ENCODE data around the gene MVB12A. TPM values are rescaled to one million over a fixed set of nuclear protein-coding genes. Genes with fewer than 3 reads are reported as not detected.
A peak's percentile ranks its signal among the peaks of the same experiment; 100 is the strongest.

The MVB12A gene
- total and polyA plus RNA-seq, 2 of the 8 experiments (the other 6 are each of a cell fraction or from before 2014, with no cell fraction given): 37.9 to 76.6 TPM

DNA sequence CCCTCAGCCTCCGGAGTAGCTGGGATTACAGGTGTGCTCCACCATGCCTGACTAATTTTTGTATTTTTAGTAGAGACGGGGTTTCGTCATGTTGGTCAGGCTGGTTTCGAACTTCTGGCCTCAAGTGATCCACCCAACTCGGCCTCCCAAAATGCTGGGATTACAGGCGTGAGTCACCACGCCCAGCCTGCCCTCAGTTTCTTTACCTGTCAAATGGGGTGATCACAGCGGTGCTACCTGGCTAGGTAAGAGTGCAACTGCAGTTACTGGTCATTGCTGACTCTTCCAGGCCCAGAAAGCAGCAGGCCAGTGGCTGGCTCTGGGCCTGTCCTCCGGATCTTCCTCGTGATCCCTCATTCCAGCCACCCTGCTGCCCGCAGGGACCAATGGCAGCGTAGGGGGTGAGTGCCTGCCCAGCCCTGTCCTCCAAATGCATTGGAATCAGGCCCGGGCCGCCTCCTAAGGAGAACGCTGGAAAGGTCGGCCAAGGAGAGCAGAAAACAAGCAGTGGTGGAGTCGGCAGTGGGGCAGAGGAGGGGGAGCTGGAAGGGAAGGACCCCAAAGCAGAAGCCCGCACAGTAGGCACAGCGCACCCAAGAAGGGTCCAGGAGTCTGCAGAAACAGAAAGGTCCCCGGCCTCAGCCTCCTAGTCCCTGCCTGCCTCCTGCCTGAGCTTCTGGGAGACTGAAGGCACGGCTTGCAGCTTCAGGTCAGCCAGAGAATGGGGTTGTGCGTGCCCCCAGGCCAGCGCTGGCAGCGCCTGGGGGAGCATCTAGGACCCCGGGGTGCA, 48.6 kb downstream of the MVB12A start:
- Histone ChIP-seq H3K4me3 (ENCODE audit: extremely low read depth in 1 of 4, insufficient read depth in 2 of 4, low read depth in 3 of 4, low read length in 4 of 4) (peak overlapping the region; percentile 70 to 84 (median 76); a peak in 7 of 8 replicates), H3K79me1 (ENCODE audit: low read depth, low read length) (no peaks in the 10 kb centered on the region), H4K91ac (replicated peaks; ENCODE audit: insufficient read length, low read length) (no peak overlapping the region), H3K27me3 (replicated peaks in 1 of 4; ENCODE audit: control insufficient read depth in 3 of 4, extremely low read depth in 1 of 4, insufficient read depth in 3 of 4, low read length in 3 of 4) (peaks cover 0 to 11% (median 5%) of the 10 kb centered on the region in 4 experiments; a peak in 3 of 7 replicates), H3K9me3 (ENCODE audit: insufficient read depth in 2 of 2, low read depth in 1 of 2, low read length in 1 of 2) (no peaks in the 10 kb centered on the region), H3K14ac (ENCODE audit: insufficient read length) (no peak overlapping the region), H3K79me2 (ENCODE audit: control insufficient read depth in 1 of 2, insufficient read depth in 2 of 2, low read length in 2 of 2) (no peaks in the 10 kb centered on the region), H2BK12ac (ENCODE audit: low read depth, low read length) (no peak overlapping the region), H2AK5ac (ENCODE audit: low read depth, low read length) (peak overlapping the region; percentile 80; the same call in 1 of the 2 replicates), H4K20me1 (replicated peaks in 1 of 2; ENCODE audit: control insufficient read depth in 1 of 2, insufficient read depth in 2 of 2, low read length in 2 of 2) (no peaks in the 10 kb centered on the region), H2BK5ac (ENCODE audit: low read depth, low read length) (no peak overlapping the region), H3K56ac (replicated peaks; ENCODE audit: insufficient read length, low read depth, low read length) (no peak overlapping the region), H3K4me2 (ENCODE audit: insufficient read depth in 1 of 2, low read depth in 2 of 2, low read length in 2 of 2) (peak overlapping the region; percentile 89 to 91), H3K36me3 (ENCODE audit: control insufficient read depth in 2 of 4, insufficient read depth in 4 of 4, low read length in 3 of 4) (no peaks in the 10 kb centered on the region), H3K9ac (replicated peaks in 1 of 4; ENCODE audit: extremely low read depth in 1 of 4, low read depth in 3 of 4, low read length in 3 of 4) (0 out of 7 replicates have a peak overlapping the region, but pooled peaks of 1 of the 4 experiments have one; percentile 6), H2AFZ (ENCODE audit: low read length) (peak overlapping the region; percentile 43; the same call in 1 of the 2 replicates), H2BK20ac (ENCODE audit: low read length) (no peak overlapping the region), H3K23me2 (ENCODE audit: low read depth, low read length) (peaks cover 16% of the 10 kb centered on the region; the same call in 1 of the 2 replicates), H3K4ac (replicated peaks; ENCODE audit: insufficient read length, low read depth, low read length) (no peak overlapping the region), H3K18ac (ENCODE audit: extremely low read depth, low read length) (no peak overlapping the region), H4K5ac (ENCODE audit: insufficient read length, low read depth, low read length) (no peak overlapping the region), H3K4me1 (replicated peaks in 1 of 4; ENCODE audit: control insufficient read depth in 3 of 4, insufficient read depth in 4 of 4, low read length in 3 of 4) (peaks cover 0 to 20% (median 8%) of the 10 kb centered on the region in 4 experiments; a peak in 5 of 7 replicates), H4K8ac (ENCODE audit: extremely low read depth, insufficient read depth, low read length) (no peak overlapping the region), H2BK120ac (replicated peaks; ENCODE audit: low read depth, low read length) (no peak overlapping the region), H3K27ac (ENCODE audit: low read depth, low read length) (no peak overlapping the region), H3K23ac (ENCODE audit: insufficient read length) (no peak overlapping the region), H2BK15ac (ENCODE audit: low read length) (no peak overlapping the region)
- ChIA-PET POLR2A (ENCODE audit: partially characterized antibody) (interaction anchor here (0.6 to 1.1 kb wide), 3 partner anchors 10 to 44 kb away, joined by 3 read pairs; no protein-coding TSS in a partner anchor), CTCF (ENCODE audit: partially characterized antibody) (interaction anchor here (0.8 to 4.3 kb wide), 11 partner anchors 14 to 138 kb away, joined by 3 to 39 read pairs (median 3); partner anchors contain the start of gene CCDC194)
- no peak for TF ChIP-seq SRF (IDR thresholded peaks at IDR 0.05; ENCODE audit: low read depth, low read length)
- TF ChIP-seq HDAC2 (IDR thresholded peaks at IDR 0.05; ENCODE audit: borderline replicate concordance in 1 of 2, low read depth in 2 of 2, low read length in 2 of 2): no peak
- 0 out of 2 replicates have a peak, but pooled peaks have one; percentile 20 for TF ChIP-seq KDM1A (IDR thresholded peaks at IDR 0.05; ENCODE audit: borderline replicate concordance, low read length)
- no peak for TF ChIP-seq ATF3 (IDR thresholded peaks at IDR 0.05; ENCODE audit: insufficient read depth, low read depth, low read length)
- WGBS, 2 experiments (ENCODE audit: extremely low coverage in 1 of 2, insufficient coverage in 1 of 2, insufficient read length in 1 of 2, insufficient replicate concordance in 2 of 2, low coverage in 1 of 2, low lambda C conversion rate in 2 of 2, missing lambda C conversion rate in 1 of 2): 68% methylated on average over 22 of the region's 25 CpGs; no CpG with 5 or more reads in 1 of the 2 experiments
- no peak for DNase-seq (ENCODE audit: low read depth in 1 of 2, low spot score in 2 of 2)
- no peak for FAIRE-seq
